GM19328 (cell line): Measurements from ENCODE around the gene NUP210.

Source experiments
- ATAC-seq: cut with Tn5 transposase; IDR thresholded peaks from one replicate; pipeline ENCODE4 v1.9.1; 2021; ENCODE audit warnings: mild to moderate bottlenecking, moderate library complexity; ENCODE audit not compliant: unreplicated experiment

Gene NUP210

GRCh38 chr3:13353506-13353905 is 66.6 kb downstream of the NUP210 start:
- no peak for ATAC-seq

- no peak for ATAC-seq
These were observed 67.4 kb downstream of the NUP210 start for GRCh38 chr3:13352621-13353131.

- ATAC-seq, result no peak
These were observed 70.3 kb downstream of the NUP210 start for GRCh38 chr3:13349823-13350222.

GRCh38 chr3:13348661-13349396 is 71.3 kb downstream of the NUP210 start:
- no peak for ATAC-seq

GRCh38 chr3:13348100-13348499 is 72.0 kb downstream of the NUP210 start:
- no peak for ATAC-seq

- ATAC-seq, result no peak
These were observed 72.7 kb downstream of the NUP210 start for GRCh38 chr3:13347390-13347950.

GRCh38 chr3:13346481-13347389 is 73.4 kb downstream of the NUP210 start:
- ATAC-seq, result no peak

GRCh38 chr3:13345772-13346171 is 74.3 kb downstream of the NUP210 start:
- no peak for ATAC-seq

GRCh38 chr3:13345284-13345683 is 74.8 kb downstream of the NUP210 start:
- ATAC-seq, result no peak

- ATAC-seq, result no peak
These were observed 75.5 kb downstream of the NUP210 start for GRCh38 chr3:13344663-13345062.

GRCh38 chr3:13343601-13344000 is 76.5 kb downstream of the NUP210 start:
- no peak for ATAC-seq

GRCh38 chr3:13341229-13341905 is 78.8 kb downstream of the NUP210 start:
- no peak for ATAC-seq

- ATAC-seq, result no peak
These were observed 80.3 kb downstream of the NUP210 start for GRCh38 chr3:13339833-13340232.

GRCh38 chr3:13338996-13339395 is 81.1 kb downstream of the NUP210 start:
- no peak for ATAC-seq

- no peak for ATAC-seq
These were observed 81.9 kb downstream of the NUP210 start for GRCh38 chr3:13338231-13338630.

- ATAC-seq, result no peak
These were observed 83.5 kb downstream of the NUP210 start for GRCh38 chr3:13336592-13336991.

- no peak for ATAC-seq
These were observed 84.6 kb downstream of the NUP210 start for GRCh38 chr3:13335503-13335902.

- ATAC-seq, result no peak
These were observed 85.1 kb downstream of the NUP210 start for GRCh38 chr3:13335059-13335458.

GRCh38 chr3:13333236-13333897 is 86.8 kb downstream of the NUP210 start:
- ATAC-seq, result no peak

GRCh38 chr3:13332740-13333139 is 87.4 kb downstream of the NUP210 start:
- no peak for ATAC-seq
